PC-3 (cell line): ENCODE measurements around the gene CCDC158. TPM values are rescaled to one million over a fixed set of nuclear protein-coding genes. Genes with fewer than 3 reads are reported as not detected.

Experiments used
- ATAC-seq: fragments of 200-7000 bp; cut with Tn5 transposase; 2 replicates; pipeline ENCODE4 v1.9.1; 2020; ENCODE audit warnings: mild to moderate bottlenecking, moderate library complexity
- BruUV-seq: library from RNA; stranded (reverse); fragments of 400-500 nt; replicated peaks from 2 replicates; lab custom pipeline; 2021; lab: Mats Ljungman, UMichigan
- CTCF ChIA-PET: fragments of 300-600 bp; sonication (Branson Sonifier 250); formaldehyde crosslinking; loops from one replicate; lab custom pipeline; 2022; ENCODE audit warnings: antibody characterized with exemption; lab: Charles Lee
- POLR2A ChIA-PET: fragments of 300-600 bp; sonication (Branson Sonifier 250); formaldehyde crosslinking; loops from one replicate; lab custom pipeline; 2022; ENCODE audit warnings: antibody characterized with exemption; ENCODE audit not compliant: unreplicated experiment; lab: Charles Lee
- DNase-seq: peaks from one replicate; pipeline ENCODE4 v3.0.0-alpha.2; 2015
- H2AFZ ChIP-seq: fragments of 300-600 bp; sonication (generic); 2 replicates; pipeline ENCODE4 v1.6.0; 2016; ENCODE audit warnings: antibody characterized with exemption, low read length
- H3F3A ChIP-seq: fragments of 300-600 bp; sonication (generic); one replicate; pipeline ENCODE4 v1.6.0; 2017; ENCODE audit warnings: antibody characterized with exemption, low read length, control low read depth, mild to moderate bottlenecking; ENCODE audit not compliant: unreplicated experiment
- H3K27ac ChIP-seq: fragments of 300-600 bp; sonication (generic); 2 replicates; pipeline ENCODE4 v1.5.1; 2016; ENCODE audit warnings: mild to moderate bottlenecking, low read length
- H3K27me3 ChIP-seq: fragments of 300-600 bp; sonication (generic); 2 replicates; pipeline ENCODE4 v1.6.1; 2016; ENCODE audit warnings: low read length, mixed read lengths
- H3K36me3 ChIP-seq: fragments of 300-600 bp; sonication (generic); 2 replicates; pipeline ENCODE4 v1.6.1; 2016; ENCODE audit warnings: low read depth, mixed run types, low read length, mixed read lengths
- H3K4me1 ChIP-seq: fragments of 300-600 bp; sonication (generic); 2 replicates; pipeline ENCODE4 v1.5.1; 2016; ENCODE audit warnings: low read length; ENCODE audit not compliant: insufficient read depth
- H3K4me2 ChIP-seq: fragments of 300-600 bp; sonication (generic); 2 replicates; pipeline ENCODE4 v1.6.0; 2016; ENCODE audit warnings: low read length
- H3K4me3 ChIP-seq: fragments of 300-600 bp; sonication (generic); 2 replicates; pipeline ENCODE4 v1.5.1; 2016; ENCODE audit warnings: mild to moderate bottlenecking, low read length, mixed read lengths
- H3K79me2 ChIP-seq: fragments of 300-600 bp; sonication (generic); 2 replicates; pipeline ENCODE4 v1.6.1; 2017; ENCODE audit warnings: low read length, mixed read lengths
- H3K9ac ChIP-seq: fragments of 300-600 bp; sonication (generic); 2 replicates; pipeline ENCODE4 v1.6.0; 2016; ENCODE audit warnings: mild to moderate bottlenecking, low read length
- H3K9me2 ChIP-seq: fragments of 300-600 bp; sonication (generic); replicated peaks from 2 replicates; pipeline ENCODE4 v1.6.1; 2016; ENCODE audit warnings: mixed run types, low read length, mixed read lengths
- H3K9me3 ChIP-seq: fragments of 300-600 bp; sonication (generic); 2 replicates; pipeline ENCODE4 v1.6.1; 2016; ENCODE audit warnings: low read length, mixed read lengths
- H4K20me1 ChIP-seq: fragments of 300-600 bp; sonication (generic); 2 replicates; pipeline ENCODE4 v1.6.1; 2016; ENCODE audit warnings: low read length, mixed read lengths
- EZH2 ChIP-seq: fragments of 300-600 bp; sonication (generic); IDR thresholded peaks from one replicate; pipeline ENCODE4 v1.6.1; 2017; ENCODE audit warnings: antibody characterized with exemption, mild to moderate bottlenecking, low read length; ENCODE audit not compliant: unreplicated experiment
- EZH2phosphoT487 ChIP-seq: fragments of 300-600 bp; sonication (generic); IDR thresholded peaks from 2 replicates; pipeline ENCODE4 v1.6.1; 2018; ENCODE audit warnings: mild to moderate bottlenecking, antibody characterized with exemption, low read length, borderline replicate concordance
- intact Hi-C: fragments of 100-400 bp; cut with micrococcal nuclease; formaldehyde crosslinking; loops from 2 replicates; pipeline ENCODE4 v1.9.0; 2023
- total RNA-seq: library from RNA; depleted of rRNA; stranded (reverse); fragments of >200 nt; gene quantifications from 2 replicates; pipeline ENCODE4 v1.2.3, GENCODE V29; 2014
- TF ChIP-seq, protein P1 (sequence below): fragments of 300-600 bp; sonication (generic); conservative IDR thresholded peaks from 2 replicates; pipeline ENCODE4 v1.5.1; 2017; ENCODE audit warnings: antibody characterized with exemption, low read depth, mild to moderate bottlenecking, low read length

Gene CCDC158
- total RNA-seq, 1 experiment from 2014 or later = not detected

DNA sequence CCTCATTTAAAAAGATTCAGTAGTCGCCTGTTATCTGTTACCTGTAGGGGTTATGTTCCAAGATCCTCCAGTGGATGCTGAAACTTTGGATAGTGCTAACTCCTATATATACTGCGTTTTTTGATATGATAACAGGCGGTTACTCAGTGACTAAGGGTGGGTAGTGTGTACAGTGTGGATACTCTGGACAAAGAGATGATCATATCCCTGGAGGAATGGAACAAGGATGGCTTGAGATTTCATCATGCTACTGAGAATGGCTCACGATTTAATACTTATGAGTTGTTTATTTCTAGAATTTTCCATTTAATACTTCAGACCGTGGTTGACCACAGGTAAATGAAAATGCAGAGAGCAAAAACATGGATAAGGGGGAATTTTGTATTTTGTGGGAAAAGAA is 147.9 kb downstream of the CCDC158 start:
- no peak overlapping the region for H3K4me3 ChIP-seq
- POLR2A ChIA-PET = no interaction called here
- intact Hi-C loops = no loop called here
- H3K27me3 ChIP-seq = no peaks in the 10 kb centered on the region
- no TSS peak for BruUV-seq
- no peak for DNase-seq
- H4K20me1 ChIP-seq = no peaks in the 10 kb centered on the region
- no peak overlapping the region for H3K9ac ChIP-seq
- no peaks in the 10 kb centered on the region for H3K9me2 ChIP-seq
- peaks cover 15% of the 10 kb centered on the region for H3K4me1 ChIP-seq
- TF ChIP-seq EZH2 = no peak
- no peak overlapping the region for H2AFZ ChIP-seq
- H3K36me3 ChIP-seq = no peaks in the 10 kb centered on the region
- H3K4me2 ChIP-seq = no peak overlapping the region
- CTCF ChIA-PET = no interaction called here
- H3K27ac ChIP-seq = no peak overlapping the region
- H3K9me3 ChIP-seq = no peaks in the 10 kb centered on the region
- H3F3A ChIP-seq = no peaks in the 10 kb centered on the region
- ATAC-seq = no peak
- no peaks in the 10 kb centered on the region for H3K79me2 ChIP-seq

DNA sequence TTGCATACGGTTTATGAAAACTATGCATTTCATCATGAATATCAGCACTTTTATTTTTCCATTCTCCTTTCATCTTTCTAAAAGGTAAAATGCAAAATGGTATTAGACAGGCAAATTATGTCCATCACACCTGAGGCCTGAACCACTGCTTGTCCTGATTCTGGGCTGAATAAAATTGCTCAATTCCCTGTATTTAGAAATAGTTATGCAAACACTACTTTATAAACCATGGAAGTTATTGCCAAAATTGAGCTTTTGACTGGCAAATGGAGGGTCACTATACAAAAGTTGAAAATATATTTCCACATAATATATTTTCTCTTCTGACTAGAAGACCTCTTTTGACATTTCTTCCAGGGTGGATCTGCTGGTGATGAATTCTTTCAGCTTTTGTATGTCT is 148.4 kb downstream of the CCDC158 start:
- Histone ChIP-seq H3K9me2 (no peaks in the 10 kb centered on the region), H3K4me3 (no peak overlapping the region), H3K4me2 (no peak overlapping the region), H3F3A (no peaks in the 10 kb centered on the region), H3K9me3 (no peaks in the 10 kb centered on the region), H3K27me3 (no peaks in the 10 kb centered on the region), H3K27ac (no peak overlapping the region), H3K79me2 (no peaks in the 10 kb centered on the region), H3K36me3 (no peaks in the 10 kb centered on the region), H4K20me1 (no peaks in the 10 kb centered on the region), H3K9ac (no peak overlapping the region), H3K4me1 (peaks cover 11% of the 10 kb centered on the region), H2AFZ (no peak overlapping the region)
- TF ChIP-seq EZH2phosphoT487 (no peak), EZH2 (no peak)
- TF ChIP-seq, protein P1, sequence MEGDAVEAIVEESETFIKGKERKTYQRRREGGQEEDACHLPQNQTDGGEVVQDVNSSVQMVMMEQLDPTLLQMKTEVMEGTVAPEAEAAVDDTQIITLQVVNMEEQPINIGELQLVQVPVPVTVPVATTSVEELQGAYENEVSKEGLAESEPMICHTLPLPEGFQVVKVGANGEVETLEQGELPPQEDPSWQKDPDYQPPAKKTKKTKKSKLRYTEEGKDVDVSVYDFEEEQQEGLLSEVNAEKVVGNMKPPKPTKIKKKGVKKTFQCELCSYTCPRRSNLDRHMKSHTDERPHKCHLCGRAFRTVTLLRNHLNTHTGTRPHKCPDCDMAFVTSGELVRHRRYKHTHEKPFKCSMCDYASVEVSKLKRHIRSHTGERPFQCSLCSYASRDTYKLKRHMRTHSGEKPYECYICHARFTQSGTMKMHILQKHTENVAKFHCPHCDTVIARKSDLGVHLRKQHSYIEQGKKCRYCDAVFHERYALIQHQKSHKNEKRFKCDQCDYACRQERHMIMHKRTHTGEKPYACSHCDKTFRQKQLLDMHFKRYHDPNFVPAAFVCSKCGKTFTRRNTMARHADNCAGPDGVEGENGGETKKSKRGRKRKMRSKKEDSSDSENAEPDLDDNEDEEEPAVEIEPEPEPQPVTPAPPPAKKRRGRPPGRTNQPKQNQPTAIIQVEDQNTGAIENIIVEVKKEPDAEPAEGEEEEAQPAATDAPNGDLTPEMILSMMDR = no peak
- ChIA-PET POLR2A (no interaction called here), CTCF (no interaction called here)
- BruUV-seq = no TSS peak
- intact Hi-C loops = no loop called here
- ATAC-seq (no peak), DNase-seq (no peak)

DNA sequence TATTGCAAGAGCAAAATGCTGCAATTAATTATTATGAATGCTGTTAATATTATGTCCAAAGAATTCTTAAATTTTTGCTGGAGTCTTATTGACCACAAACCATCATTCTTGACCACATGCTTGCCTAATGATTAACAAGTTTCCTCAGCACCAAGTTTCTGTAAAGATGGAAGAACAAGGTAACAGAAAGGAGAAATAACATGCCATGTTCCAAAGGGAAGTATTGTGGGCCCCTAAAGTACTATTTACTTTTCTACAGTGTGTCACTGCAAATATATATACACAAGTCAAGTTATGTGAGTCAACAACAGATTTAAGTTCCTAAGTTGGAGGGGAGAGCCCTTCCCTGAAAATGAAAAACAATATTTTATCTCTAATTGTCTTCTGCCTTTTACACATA is 148.9 kb downstream of the CCDC158 start:
- peaks cover 8% of the 10 kb centered on the region for H3K4me1 ChIP-seq
- H3K9ac ChIP-seq = no peak overlapping the region
- ChIA-PET CTCF (no interaction called here), POLR2A (no interaction called here)
- H2AFZ ChIP-seq = no peak overlapping the region
- ATAC-seq = peak; percentile 55; the same call in 1 of the 2 replicates
- no peak overlapping the region for H3K4me3 ChIP-seq
- no peaks in the 10 kb centered on the region for H3K27me3 ChIP-seq
- DNase-seq = no peak
- intact Hi-C loops = no loop called here
- no peak for TF ChIP-seq EZH2
- no peak for TF ChIP-seq EZH2phosphoT487
- TF ChIP-seq, protein P1 = no peak
- H3F3A ChIP-seq = no peaks in the 10 kb centered on the region
- no peaks in the 10 kb centered on the region for H3K9me2 ChIP-seq
- H3K9me3 ChIP-seq = no peaks in the 10 kb centered on the region
- H4K20me1 ChIP-seq = no peaks in the 10 kb centered on the region
- H3K27ac ChIP-seq = no peak overlapping the region
- H3K36me3 ChIP-seq = no peaks in the 10 kb centered on the region
- no TSS peak for BruUV-seq
- no peak overlapping the region for H3K4me2 ChIP-seq
- no peaks in the 10 kb centered on the region for H3K79me2 ChIP-seq
